Lung microvascular endothelial cell (primary cell): ENCODE measurements around the gene EZR. TPM values are rescaled to one million over a fixed set of nuclear protein-coding genes. Genes with fewer than 3 reads are reported as not detected.
A peak's percentile ranks its signal among the peaks of the same experiment; 100 is the strongest.

Source experiments
- DNase-seq, 2 donors: peaks; one replicate each; pipeline versions ENCODE4 v3.0.0 to v3.0.0-alpha.2; 2010; ENCODE audit warnings: low read depth in 2 of 2
- total RNA-seq: library from RNA; depleted of rRNA; stranded (reverse); fragments of >200 nt; gene quantifications from 2 replicates; pipeline ENCODE4 v1.2.1, GENCODE V29; 2014

Gene EZR
- total RNA-seq, 1 donor from 2014 or later: 50.8 TPM

GRCh38 chr6:158735009-158735408 lies 84.2 kb downstream of the EZR start:
- DNase-seq: no peak

DNA sequence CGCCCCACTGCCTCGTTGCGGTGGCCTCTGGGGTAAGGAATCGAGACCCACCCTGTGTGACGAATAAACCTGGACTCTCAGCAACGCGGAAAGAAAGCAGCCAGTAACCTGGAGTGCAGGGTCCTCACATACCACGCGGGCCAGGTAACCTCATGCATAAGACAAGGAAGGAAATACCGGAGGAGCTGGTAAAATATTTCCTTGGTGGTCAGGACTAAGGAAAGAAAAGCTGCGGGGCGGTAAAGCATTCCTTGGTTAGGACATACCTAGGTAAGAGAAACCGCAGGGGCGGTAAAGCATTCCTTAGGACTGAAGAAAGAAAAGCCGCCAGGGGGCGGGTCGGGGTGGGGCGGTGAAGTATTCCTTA lies 88.6 kb downstream of the EZR start:
- DNase-seq: no peak

GRCh38 chr6:158729906-158730540 lies 89.1 kb downstream of the EZR start:
- no peak for DNase-seq

- no peak for DNase-seq
Observed at GRCh38 chr6:158725704-158726103, 93.5 kb downstream of the EZR start.

DNA sequence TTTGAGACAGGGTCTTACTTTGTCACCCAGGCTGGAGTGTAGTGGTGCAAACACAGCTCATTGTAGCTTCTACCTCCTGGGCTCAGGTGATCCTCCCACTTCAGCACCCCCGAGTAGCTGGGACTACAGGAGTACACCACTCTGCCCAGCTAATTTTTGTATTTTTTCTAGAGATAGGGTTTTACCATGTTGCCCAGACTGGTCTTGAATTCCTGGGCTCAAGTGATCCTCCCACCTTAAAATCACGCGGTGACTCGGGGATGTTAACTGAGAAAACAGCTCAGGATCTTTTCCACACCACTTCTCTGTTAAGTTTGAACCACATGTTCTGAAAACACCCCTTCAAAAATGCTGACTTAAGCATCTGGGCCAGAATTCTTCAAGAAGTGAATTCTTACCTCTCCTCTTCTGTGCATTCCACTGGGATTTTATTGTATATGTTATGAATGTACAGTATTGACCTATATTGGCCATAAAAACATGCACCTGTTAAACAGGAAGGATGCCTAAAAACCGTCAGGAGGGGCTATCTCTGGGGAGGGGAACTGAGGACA lies 96.9 kb downstream of the EZR start:
- no peak for DNase-seq

GRCh38 chr6:158718461-158719046 lies 100.6 kb downstream of the EZR start:
- DNase-seq: peak; percentile 33 to 55

DNA sequence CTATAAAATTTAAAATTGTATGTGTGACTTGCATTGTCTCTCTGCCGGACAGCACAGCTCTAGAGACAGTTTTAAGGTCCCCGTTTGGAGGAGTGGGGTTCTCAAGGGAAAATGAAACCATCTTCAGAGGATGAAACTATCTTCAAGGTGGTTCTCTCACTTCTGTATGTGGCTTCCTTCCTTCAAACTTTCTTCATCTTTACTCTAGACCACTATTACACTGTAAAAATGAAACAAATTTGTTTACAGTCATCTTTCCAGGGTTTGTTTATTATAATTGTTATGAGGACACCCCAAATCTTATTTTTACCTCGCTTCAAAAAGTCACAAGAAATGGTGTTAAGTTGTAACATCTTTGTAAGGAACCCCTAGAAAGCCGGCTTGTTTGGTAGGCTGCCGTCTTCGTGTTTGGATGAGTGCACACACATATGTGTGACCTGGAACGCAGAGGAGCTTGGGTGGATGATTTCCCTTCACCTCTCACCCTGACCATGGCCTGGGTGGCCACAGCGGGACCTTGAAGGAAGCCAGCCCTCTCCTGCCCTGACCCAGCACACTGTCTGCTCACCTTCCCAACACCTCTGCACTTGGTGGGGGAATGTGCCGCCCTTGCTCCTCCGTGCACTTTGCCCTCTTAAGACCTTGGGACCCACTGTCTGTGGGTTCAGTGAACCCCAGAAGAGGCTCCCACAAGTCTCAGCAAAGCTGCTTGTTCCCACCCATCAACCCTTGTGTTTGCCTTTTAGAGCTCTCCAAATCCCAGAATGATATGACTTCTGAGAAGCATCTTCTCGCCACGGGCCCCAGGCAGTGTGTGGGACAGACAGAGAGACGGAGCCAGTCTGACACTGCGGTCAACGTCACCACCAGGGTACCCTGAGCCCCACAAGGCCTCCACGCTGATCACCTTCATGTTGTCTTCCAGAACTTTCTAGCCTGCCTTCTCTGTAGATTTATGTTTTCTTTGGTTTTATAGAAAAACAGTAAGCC lies 101.5 kb downstream of the EZR start:
- no peak for DNase-seq

Other genes with a start within 250 kb of the EZR start
- gene DYNLT1, start 174.6 kb downstream of the EZR start, total RNA-seq: 85.4 and 89.9 TPM in 2 replicates
- 0.60 and 0.87 TPM in 2 replicates for gene SYTL3, start 169.3 kb downstream of the EZR start, total RNA-seq
- gene RSPH3, start 180.8 kb upstream of the EZR start, total RNA-seq: 2.0 and 3.6 TPM in 2 replicates
- not detected in 2 replicates for gene TAGAP, start 225.6 kb upstream of the EZR start, total RNA-seq